AG09309 (cell line): Measurements from ENCODE around the gene SMIM35.
"Not testable (repeated sequence)": the region's sequence is repeated elsewhere in the genome, so short reads cannot be mapped to it uniquely, and the experiment has no call there.

Experiments
- DNase-seq: peaks from one replicate; pipeline ENCODE4 v3.0.0-alpha.2; 2010; ENCODE audit warnings: low read depth
- H3K4me3 ChIP-seq: 2 replicates; pipeline ENCODE4 v1.5.1; 2011; ENCODE audit warnings: mild to moderate bottlenecking, low read depth, low read length, moderate library complexity; ENCODE audit not compliant: control insufficient read depth
- TF ChIP-seq, protein P1 (sequence below): IDR thresholded peaks from 2 replicates; pipeline ENCODE4 v1.5.1; 2011; ENCODE audit warnings: mild to moderate bottlenecking, low read depth, low read length, inconsistent platforms; ENCODE audit not compliant: insufficient read depth, control insufficient read depth; ENCODE audit errors: missing control alignments

The SMIM35 gene

DNA sequence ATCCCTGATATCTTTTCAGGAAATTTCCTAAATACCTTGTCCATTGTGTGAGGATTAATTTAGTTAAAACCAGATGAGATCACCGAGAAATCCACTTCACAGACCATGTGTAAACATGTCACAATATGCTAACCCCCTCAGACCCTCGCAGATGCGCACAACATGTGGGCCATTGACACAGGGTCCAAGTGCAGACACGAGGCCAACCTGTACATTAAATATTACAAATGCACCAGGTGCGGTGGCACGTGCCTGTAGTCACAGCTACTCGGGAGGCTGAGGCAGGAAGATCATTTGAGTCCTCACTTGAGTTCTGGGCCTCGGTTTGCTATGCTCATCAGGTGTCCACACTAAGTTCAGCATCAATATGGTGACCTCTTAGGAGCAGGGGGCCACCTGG, 19.8 kb downstream of the SMIM35 start:
- no peak overlapping the region for H3K4me3 ChIP-seq
- TF ChIP-seq, protein P1, sequence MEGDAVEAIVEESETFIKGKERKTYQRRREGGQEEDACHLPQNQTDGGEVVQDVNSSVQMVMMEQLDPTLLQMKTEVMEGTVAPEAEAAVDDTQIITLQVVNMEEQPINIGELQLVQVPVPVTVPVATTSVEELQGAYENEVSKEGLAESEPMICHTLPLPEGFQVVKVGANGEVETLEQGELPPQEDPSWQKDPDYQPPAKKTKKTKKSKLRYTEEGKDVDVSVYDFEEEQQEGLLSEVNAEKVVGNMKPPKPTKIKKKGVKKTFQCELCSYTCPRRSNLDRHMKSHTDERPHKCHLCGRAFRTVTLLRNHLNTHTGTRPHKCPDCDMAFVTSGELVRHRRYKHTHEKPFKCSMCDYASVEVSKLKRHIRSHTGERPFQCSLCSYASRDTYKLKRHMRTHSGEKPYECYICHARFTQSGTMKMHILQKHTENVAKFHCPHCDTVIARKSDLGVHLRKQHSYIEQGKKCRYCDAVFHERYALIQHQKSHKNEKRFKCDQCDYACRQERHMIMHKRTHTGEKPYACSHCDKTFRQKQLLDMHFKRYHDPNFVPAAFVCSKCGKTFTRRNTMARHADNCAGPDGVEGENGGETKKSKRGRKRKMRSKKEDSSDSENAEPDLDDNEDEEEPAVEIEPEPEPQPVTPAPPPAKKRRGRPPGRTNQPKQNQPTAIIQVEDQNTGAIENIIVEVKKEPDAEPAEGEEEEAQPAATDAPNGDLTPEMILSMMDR, result no peak
- no peak for DNase-seq

DNA sequence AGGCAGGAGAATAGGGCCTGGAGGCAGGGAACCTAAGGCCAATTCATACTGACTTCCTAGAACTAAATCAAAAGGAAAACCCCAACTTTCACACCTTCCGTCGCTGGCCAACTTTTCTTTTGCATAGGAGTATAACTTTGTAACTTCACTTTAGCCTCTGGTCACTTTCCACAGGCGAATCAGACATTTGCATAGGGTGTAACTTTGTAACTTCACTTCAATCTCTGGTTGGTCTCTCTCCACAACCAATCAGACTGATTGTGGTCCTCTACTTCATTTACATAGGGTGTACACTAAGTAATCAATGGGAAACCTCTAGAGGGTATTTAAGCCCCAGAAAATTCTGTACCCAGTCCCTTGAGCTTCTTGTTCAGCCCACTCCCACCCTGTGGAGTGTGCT, 21.4 kb downstream of the SMIM35 start:
- TF ChIP-seq, protein P1, result no peak

DNA sequence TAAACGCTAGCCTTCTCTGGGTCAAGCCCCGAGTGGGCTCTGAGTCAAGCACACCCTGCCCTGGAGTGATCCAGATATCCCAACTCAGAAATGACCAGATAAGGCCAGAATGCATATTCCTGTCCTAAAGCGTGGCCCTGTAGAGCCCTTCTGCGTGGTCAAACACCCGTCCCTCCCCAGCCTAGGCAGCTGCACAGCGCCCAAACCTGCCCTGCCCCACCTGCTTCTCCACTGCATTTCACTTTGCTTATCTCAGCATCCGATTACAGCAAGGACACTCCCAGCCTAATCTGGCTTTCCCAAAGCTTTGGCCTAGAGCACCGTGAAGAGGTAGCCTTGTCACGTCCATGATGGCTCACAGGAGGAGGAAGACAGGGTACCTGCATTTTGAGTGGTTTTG, 21.8 kb downstream of the SMIM35 start:
- DNase-seq, result no peak
- TF ChIP-seq, protein P1, result no peak
- no peak overlapping the region for H3K4me3 ChIP-seq

More for the DNA sequence above, 21.4 kb downstream of the SMIM35 start:
- no peak for DNase-seq
- no peak overlapping the region for H3K4me3 ChIP-seq

DNA sequence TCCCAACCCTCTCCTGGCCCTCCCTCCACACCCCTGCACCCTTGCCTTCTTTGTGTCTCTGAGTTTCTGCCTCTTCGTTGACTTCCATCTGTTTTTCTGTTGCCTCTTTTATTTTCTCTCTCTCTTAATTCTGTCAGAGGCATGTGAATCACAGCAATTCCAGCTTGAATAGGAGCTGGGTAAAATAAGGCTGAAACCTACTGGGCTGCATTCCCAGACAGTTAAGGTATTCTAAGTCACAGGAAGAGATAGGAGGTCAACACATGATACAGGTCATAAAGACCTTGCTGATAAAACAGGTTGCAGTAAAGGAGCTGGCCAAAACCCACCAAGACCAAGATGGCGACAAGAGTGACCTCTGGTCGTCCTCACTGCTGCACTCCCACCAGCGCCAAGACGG, 24.1 kb downstream of the SMIM35 start:
- H3K4me3 ChIP-seq, result not testable (repeated sequence)

DNA sequence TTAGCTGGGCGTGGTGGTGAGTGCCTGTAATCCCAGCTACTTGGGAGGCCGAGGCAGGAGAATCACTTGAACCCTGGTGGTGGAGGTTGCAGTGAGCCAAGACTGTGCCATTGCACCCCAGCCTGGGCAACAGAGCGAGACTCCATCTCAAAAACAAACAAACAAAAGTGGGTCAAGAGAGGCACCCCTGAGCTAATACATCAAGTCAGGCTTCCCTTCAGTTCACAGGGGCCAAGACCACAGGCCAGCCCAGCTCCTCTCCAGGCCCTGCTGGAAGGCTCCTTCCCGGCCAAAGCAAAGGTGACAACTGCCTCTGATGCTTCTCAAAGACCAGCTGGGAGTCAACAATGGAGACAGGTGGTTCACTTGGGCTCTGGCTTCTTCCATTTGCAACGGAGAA, 24.6 kb downstream of the SMIM35 start:
- DNase-seq, H3K4me3 ChIP-seq: not testable (repeated sequence)

More for the DNA sequence above, 24.1 kb downstream of the SMIM35 start:
- not testable (repeated sequence) for DNase-seq

DNA sequence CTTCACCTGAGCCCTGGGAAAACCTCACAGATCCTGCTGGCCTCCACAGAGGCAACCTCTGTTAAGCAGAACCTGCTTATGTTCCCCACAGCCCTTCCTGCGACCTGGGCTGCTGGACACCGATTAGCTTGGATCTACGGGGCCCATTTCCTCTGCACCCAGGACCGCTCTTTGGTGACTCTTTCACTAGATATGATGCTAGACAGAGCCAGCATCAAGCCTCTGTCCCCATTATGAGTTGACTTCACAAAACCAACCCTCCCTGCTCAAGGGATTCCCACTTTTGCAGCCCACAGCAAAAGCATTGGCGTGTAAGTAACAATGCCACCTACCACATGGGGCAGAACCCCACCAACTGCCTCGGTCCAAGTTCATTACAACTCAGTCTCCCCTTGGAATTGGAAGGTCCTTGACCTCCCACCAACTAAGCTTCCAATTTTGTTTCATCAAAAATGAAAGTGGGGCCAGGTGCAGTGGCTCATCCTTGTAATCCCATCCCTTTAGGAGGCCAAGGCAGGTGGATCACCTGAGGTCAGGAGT, 25.1 kb downstream of the SMIM35 start:
- no peak overlapping the region for H3K4me3 ChIP-seq
- no peak for DNase-seq
- TF ChIP-seq, protein P1, result no peak

DNA sequence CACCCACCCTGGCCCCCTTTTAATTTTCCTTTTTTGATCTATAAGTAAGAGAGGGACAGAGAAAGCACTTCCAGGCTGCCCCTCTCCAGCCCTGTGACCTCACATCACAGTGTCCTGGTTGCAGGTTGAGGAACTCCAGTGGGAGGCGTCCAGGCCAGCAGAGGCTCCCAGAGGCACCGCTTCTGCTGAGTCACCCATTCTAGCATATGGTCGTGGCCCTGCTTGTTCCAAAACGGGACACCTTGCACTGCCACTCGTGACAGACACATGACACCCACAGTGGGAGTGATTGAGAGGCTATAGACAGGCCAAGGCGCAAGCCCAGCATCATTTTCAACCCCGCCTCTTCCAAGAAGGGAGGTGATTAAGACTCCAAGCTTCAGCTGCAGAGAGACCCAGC, 25.9 kb downstream of the SMIM35 start:
- TF ChIP-seq, protein P1, result no peak
- DNase-seq, result no peak
- H3K4me3 ChIP-seq, result no peak overlapping the region

DNA sequence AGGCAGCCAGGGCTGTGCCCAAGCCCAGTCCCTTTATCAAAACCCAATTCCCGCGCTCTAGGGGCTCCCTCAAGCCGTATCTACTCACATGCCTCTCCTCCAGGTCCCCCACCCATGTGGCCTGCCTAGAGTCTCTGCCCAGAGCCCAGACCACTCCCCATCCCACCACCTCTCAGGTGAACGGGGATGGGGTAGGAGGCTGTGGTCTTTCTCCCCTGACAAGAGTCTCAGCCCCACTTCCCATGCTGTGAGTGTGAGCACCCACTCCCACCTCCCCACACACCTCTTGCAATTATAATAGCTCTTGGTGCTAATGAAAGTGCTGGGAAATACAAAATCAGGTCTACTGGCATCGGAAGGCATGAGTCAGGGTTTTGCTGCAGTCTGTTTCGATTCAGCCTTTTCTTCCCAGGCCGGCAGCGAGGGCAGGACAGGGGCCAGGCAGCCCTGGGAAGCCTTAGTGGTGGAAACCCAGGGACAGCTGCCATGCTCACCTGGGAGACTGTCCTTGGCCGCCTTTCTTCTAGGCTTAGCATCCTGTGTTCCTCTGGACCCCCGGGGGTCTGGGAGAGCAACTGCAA, 26.6 kb downstream of the SMIM35 start:
- no peak for DNase-seq
- H3K4me3 ChIP-seq, result no peak overlapping the region
- TF ChIP-seq, protein P1, result no peak
